Stimulated activated CD4-positive, alpha-beta T cell treated with anti-CD3 and anti-CD28 coated beads, Interleukin-4, amount 100 ng/mL, for 24 hours (primary cell): ENCODE data around the gene FGL2.
"Not testable (repeated sequence)": the region's sequence is repeated elsewhere in the genome, so short reads cannot be mapped to it uniquely, and the experiment has no call there.

Experiments
- DNase-seq: peaks from one replicate; pipeline ENCODE4 v3.0.0-alpha.2; 2020

Gene FGL2

GRCh38 chr7:77209479-77210139 is 10.0 kb upstream of the FGL2 start:
- DNase-seq, result no peak

GRCh38 chr7:77208416-77208815 is 8.8 kb upstream of the FGL2 start:
- DNase-seq, result no peak

GRCh38 chr7:77205706-77206105 is 6.1 kb upstream of the FGL2 start:
- DNase-seq, result no peak

GRCh38 chr7:77202481-77202976 is 2.9 kb upstream of the FGL2 start:
- no peak for DNase-seq

GRCh38 chr7:77200542-77200941 is 923 bp upstream of the FGL2 start:
- DNase-seq, result no peak

- DNase-seq, result no peak
Measured at GRCh38 chr7:77197141-77197540, 2.5 kb downstream of the FGL2 start.

GRCh38 chr7:77188731-77189437 is 10.7 kb downstream of the FGL2 start:
- no peak for DNase-seq

- no peak for DNase-seq
Measured at GRCh38 chr7:77185866-77186265, 13.8 kb downstream of the FGL2 start.

- no peak for DNase-seq
Measured at GRCh38 chr7:77184990-77185389, 14.6 kb downstream of the FGL2 start.

- no peak for DNase-seq
Measured at GRCh38 chr7:77184463-77184862, 15.2 kb downstream of the FGL2 start.

GRCh38 chr7:77182261-77182660 is 17.4 kb downstream of the FGL2 start:
- DNase-seq, result no peak

- DNase-seq, result no peak
Measured at GRCh38 chr7:77181734-77182133, 17.9 kb downstream of the FGL2 start.

- DNase-seq, result no peak
Measured at GRCh38 chr7:77181015-77181595, 18.5 kb downstream of the FGL2 start.

GRCh38 chr7:77178024-77178423 is 21.6 kb downstream of the FGL2 start:
- not testable (repeated sequence) for DNase-seq

- DNase-seq, result not testable (repeated sequence)
Measured at GRCh38 chr7:77177321-77177904, 22.2 kb downstream of the FGL2 start.

GRCh38 chr7:77175274-77175800 is 24.3 kb downstream of the FGL2 start:
- DNase-seq, result not testable (repeated sequence)

GRCh38 chr7:77174418-77174817 is 25.2 kb downstream of the FGL2 start:
- not testable (repeated sequence) for DNase-seq

GRCh38 chr7:77172437-77173172 is 27.0 kb downstream of the FGL2 start:
- DNase-seq, result not testable (repeated sequence)

- not testable (repeated sequence) for DNase-seq
Measured at GRCh38 chr7:77171073-77171472, 28.5 kb downstream of the FGL2 start.

GRCh38 chr7:77157446-77157845 is 42.2 kb downstream of the FGL2 start:
- no peak for DNase-seq

GRCh38 chr7:77157034-77157433 is 42.6 kb downstream of the FGL2 start:
- not testable (repeated sequence) for DNase-seq

GRCh38 chr7:77155601-77156377 is 43.8 kb downstream of the FGL2 start:
- peak; percentile 4 for DNase-seq
